ENCODE data around the gene KAZN.

Gene KAZN

GRCh38 chr1:14631421-14631820 is 32.9 kb downstream of the KAZN start:
- TF ChIP-seq CTCF (IDR thresholded peaks at IDR 0.05; ENCODE audit: control insufficient read depth, extremely low read depth, insufficient read depth) = no peak
- DNase-seq (ENCODE audit: low read depth) = no peak
- no peak overlapping the region for H3K4me3 ChIP-seq (ENCODE audit: low read depth, low read length)

GRCh38 chr1:14634486-14634885 is 36.0 kb downstream of the KAZN start:
- no peak for TF ChIP-seq CTCF (IDR thresholded peaks at IDR 0.05; ENCODE audit: control insufficient read depth, extremely low read depth, insufficient read depth)
- H3K4me3 ChIP-seq (ENCODE audit: low read depth, low read length) = no peak overlapping the region
- no peak for DNase-seq (ENCODE audit: low read depth)

GRCh38 chr1:14635421-14635820 is 36.9 kb downstream of the KAZN start:
- no peak overlapping the region for H3K4me3 ChIP-seq (ENCODE audit: low read depth, low read length)
- TF ChIP-seq CTCF (IDR thresholded peaks at IDR 0.05; ENCODE audit: control insufficient read depth, extremely low read depth, insufficient read depth) = no peak
- no peak for DNase-seq (ENCODE audit: low read depth)

GRCh38 chr1:14636897-14637632 is 38.6 kb downstream of the KAZN start:
- no peak for DNase-seq (ENCODE audit: low read depth)
- no peak for TF ChIP-seq CTCF (IDR thresholded peaks at IDR 0.05; ENCODE audit: control insufficient read depth, extremely low read depth, insufficient read depth)
- no peak overlapping the region for H3K4me3 ChIP-seq (ENCODE audit: low read depth, low read length)

GRCh38 chr1:14639291-14640050 is 41.0 kb downstream of the KAZN start:
- H3K4me3 ChIP-seq (ENCODE audit: low read depth, low read length) = no peak overlapping the region
- TF ChIP-seq CTCF (IDR thresholded peaks at IDR 0.05; ENCODE audit: control insufficient read depth, extremely low read depth, insufficient read depth) = no peak
- DNase-seq (ENCODE audit: low read depth) = no peak

GRCh38 chr1:14642712-14643111 is 44.2 kb downstream of the KAZN start:
- TF ChIP-seq CTCF (IDR thresholded peaks at IDR 0.05; ENCODE audit: control insufficient read depth, extremely low read depth, insufficient read depth) = no peak
- no peak overlapping the region for H3K4me3 ChIP-seq (ENCODE audit: low read depth, low read length)
- no peak for DNase-seq (ENCODE audit: low read depth)

Data from LNCaP clone FGC (cell line).